Nephron progenitor cell (in vitro differentiated cells): ENCODE data around the gene GRIK2.

Experiments
- DNase-seq: peaks from one replicate; pipeline ENCODE4 v3.0.0; 2021
- H3K27ac Mint-ChIP-seq: 2 replicates; pipeline ENCODE4 v1.8.0; 2021; ENCODE audit warnings: mild to moderate bottlenecking, moderate library complexity, mixed read lengths
- H3K27me3 Mint-ChIP-seq: 2 replicates; pipeline ENCODE4 v1.8.0; 2021; ENCODE audit warnings: mild to moderate bottlenecking, low read depth, mixed read lengths; ENCODE audit not compliant: poor library complexity
- H3K36me3 Mint-ChIP-seq: 2 replicates; pipeline ENCODE4 v1.8.0; 2021; ENCODE audit warnings: low read depth, mixed read lengths
- H3K4me1 Mint-ChIP-seq: 2 replicates; pipeline ENCODE4 v1.8.0; 2021; ENCODE audit warnings: mixed read lengths
- H3K4me3 Mint-ChIP-seq: 2 replicates; pipeline ENCODE4 v1.8.0; 2021; ENCODE audit warnings: mild to moderate bottlenecking, moderate library complexity, mixed read lengths
- H3K9me3 Mint-ChIP-seq: 2 replicates; pipeline ENCODE4 v1.8.0; 2021; ENCODE audit warnings: mild to moderate bottlenecking, moderate library complexity, mixed read lengths
- CTCF ChIP-seq: fragments of 200-600 bp; sonication (generic); IDR thresholded peaks from 2 replicates; pipeline ENCODE4 v1.5.0; 2021; ENCODE audit warnings: antibody characterized with exemption

GRIK2 gene

GRCh38 chr6:101422811-101423210, 29.3 kb downstream of the GRIK2 start:
- Mint-ChIP-seq H3K27ac (no peak overlapping the region), H3K9me3 (no peaks in the 10 kb centered on the region), H3K36me3 (no peaks in the 10 kb centered on the region), H3K4me1 (peaks cover 5% of the 10 kb centered on the region), H3K4me3 (no peak overlapping the region), H3K27me3 (no peaks in the 10 kb centered on the region)
- DNase-seq: no peak
- TF ChIP-seq CTCF: no peak

GRCh38 chr6:101429270-101429669, 35.8 kb downstream of the GRIK2 start:
- DNase-seq: no peak
- H3K4me1 Mint-ChIP-seq: peaks cover 13% of the 10 kb centered on the region
- no peaks in the 10 kb centered on the region for H3K9me3 Mint-ChIP-seq
- H3K4me3 Mint-ChIP-seq: no peak overlapping the region
- H3K27me3 Mint-ChIP-seq: no peaks in the 10 kb centered on the region
- no peaks in the 10 kb centered on the region for H3K36me3 Mint-ChIP-seq
- TF ChIP-seq CTCF: no peak
- H3K27ac Mint-ChIP-seq: no peak overlapping the region

GRCh38 chr6:101429845-101430244, 36.3 kb downstream of the GRIK2 start:
- H3K9me3 Mint-ChIP-seq: no peaks in the 10 kb centered on the region
- no peak for TF ChIP-seq CTCF
- no peaks in the 10 kb centered on the region for H3K36me3 Mint-ChIP-seq
- no peak for DNase-seq
- H3K4me3 Mint-ChIP-seq: no peak overlapping the region
- H3K27ac Mint-ChIP-seq: no peak overlapping the region
- peaks cover 13% of the 10 kb centered on the region for H3K4me1 Mint-ChIP-seq
- no peaks in the 10 kb centered on the region for H3K27me3 Mint-ChIP-seq

- Mint-ChIP-seq H3K27me3 (peaks cover 2% of the 10 kb centered on the region), H3K4me3 (no peak overlapping the region), H3K27ac (no peak overlapping the region), H3K4me1 (peaks cover 18% of the 10 kb centered on the region), H3K36me3 (no peaks in the 10 kb centered on the region), H3K9me3 (no peaks in the 10 kb centered on the region)
- no peak for DNase-seq
- no peak for TF ChIP-seq CTCF
Measured at GRCh38 chr6:101433141-101433540, 39.6 kb downstream of the GRIK2 start.

- Mint-ChIP-seq H3K36me3 (no peaks in the 10 kb centered on the region), H3K4me3 (no peak overlapping the region), H3K4me1 (peaks cover 12% of the 10 kb centered on the region), H3K9me3 (no peaks in the 10 kb centered on the region), H3K27ac (no peak overlapping the region), H3K27me3 (peaks cover 2% of the 10 kb centered on the region)
- TF ChIP-seq CTCF: no peak
- DNase-seq: no peak
Measured at GRCh38 chr6:101434601-101435000, 41.1 kb downstream of the GRIK2 start.

- H3K9me3 Mint-ChIP-seq: no peaks in the 10 kb centered on the region
- H3K4me3 Mint-ChIP-seq: no peak overlapping the region
- H3K36me3 Mint-ChIP-seq: no peaks in the 10 kb centered on the region
- no peak for DNase-seq
- H3K4me1 Mint-ChIP-seq: peaks cover 12% of the 10 kb centered on the region
- TF ChIP-seq CTCF: no peak
- H3K27me3 Mint-ChIP-seq: peaks cover 2% of the 10 kb centered on the region
- H3K27ac Mint-ChIP-seq: no peak overlapping the region
Measured at GRCh38 chr6:101435038-101435437, 41.5 kb downstream of the GRIK2 start.
